ENCODE results near the gene PTOV1.

The PTOV1 gene

GRCh38 chr19:49861107-49861506 lies 10.1 kb downstream of the PTOV1 start:
- no peak for DNase-seq

GRCh38 chr19:49861541-49862378 lies 10.8 kb downstream of the PTOV1 start:
- no peak for DNase-seq

- DNase-seq, result no peak
Observed at GRCh38 chr19:49862391-49863253, 11.7 kb downstream of the PTOV1 start.

GRCh38 chr19:49863254-49863934 lies 12.4 kb downstream of the PTOV1 start:
- no peak for DNase-seq

- DNase-seq, result no peak
Observed at GRCh38 chr19:49863935-49864320, 13.0 kb downstream of the PTOV1 start.

GRCh38 chr19:49864890-49865289 lies 13.9 kb downstream of the PTOV1 start:
- DNase-seq, result no peak

- DNase-seq, result peak; percentile 96
Observed at GRCh38 chr19:49866933-49867782, 16.2 kb downstream of the PTOV1 start, which contains the start of gene PNKP. PNKP (minus strand) TSS chr19:49867576; CDS start chr19:49867204, 372 bp downstream.

- no peak for DNase-seq
Observed at GRCh38 chr19:49869009-49869483, 18.1 kb downstream of the PTOV1 start.

- DNase-seq, result peak; percentile 96
Observed at GRCh38 chr19:49869484-49870308, 18.7 kb downstream of the PTOV1 start.

- DNase-seq, result no peak
Observed at GRCh38 chr19:49870309-49870901, 19.4 kb downstream of the PTOV1 start.

- no peak for DNase-seq
Observed at GRCh38 chr19:49871349-49871985, 20.5 kb downstream of the PTOV1 start.

- DNase-seq, result no peak
Observed at GRCh38 chr19:49872245-49873128, 21.5 kb downstream of the PTOV1 start.

GRCh38 chr19:49873129-49873521 lies 22.2 kb downstream of the PTOV1 start:
- DNase-seq, result no peak

GRCh38 chr19:49873834-49874233 lies 22.9 kb downstream of the PTOV1 start:
- no peak for DNase-seq

GRCh38 chr19:49874503-49875157 lies 23.7 kb downstream of the PTOV1 start:
- DNase-seq, result no peak

- no peak for DNase-seq
Observed at GRCh38 chr19:49875177-49875576, 24.2 kb downstream of the PTOV1 start.

GRCh38 chr19:49875857-49876421 lies 25.0 kb downstream of the PTOV1 start:
- DNase-seq, result peak; percentile 85

GRCh38 chr19:49876422-49877019 lies 25.6 kb downstream of the PTOV1 start:
- DNase-seq, result peak; percentile 99
